GM18498 (cell line): ENCODE data around the gene IGFBP1.
"Not testable (repeated sequence)": the region's sequence is repeated elsewhere in the genome, so short reads cannot be mapped to it uniquely, and the experiment has no call there.

ENCODE experiments used
- ATAC-seq: cut with Tn5 transposase; IDR thresholded peaks from one replicate; pipeline ENCODE4 v1.9.1; 2021; ENCODE audit warnings: mild to moderate bottlenecking, moderate library complexity; ENCODE audit not compliant: unreplicated experiment

The IGFBP1 gene

GRCh38 chr7:45930967-45931366, 42.7 kb downstream of the IGFBP1 start:
- no peak for ATAC-seq

DNA sequence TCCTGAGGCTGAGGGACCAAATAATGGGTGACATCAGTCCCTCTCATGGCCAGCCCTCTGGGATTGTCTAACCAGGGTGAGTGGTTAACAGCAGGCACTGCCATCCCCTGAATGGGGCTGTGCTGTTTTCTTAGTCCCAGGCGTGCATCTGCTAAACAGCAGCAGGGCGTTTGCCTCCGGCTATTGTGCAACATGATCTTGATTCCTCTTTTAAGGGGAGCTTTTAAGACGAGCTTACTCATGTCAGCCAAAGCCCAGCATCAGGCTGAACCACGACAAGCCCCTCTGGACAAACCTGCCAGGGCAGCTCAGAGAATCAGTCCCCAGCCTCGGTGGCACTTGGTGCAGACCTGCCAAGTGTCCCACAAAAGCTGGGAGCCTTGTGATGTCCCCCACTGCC, 49.0 kb downstream of the IGFBP1 start:
- no peak for ATAC-seq

- ATAC-seq, result no peak
These were observed 49.6 kb downstream of the IGFBP1 start for GRCh38 chr7:45937862-45938261.

- no peak for ATAC-seq
These were observed 50.5 kb downstream of the IGFBP1 start for GRCh38 chr7:45938626-45939302.

DNA sequence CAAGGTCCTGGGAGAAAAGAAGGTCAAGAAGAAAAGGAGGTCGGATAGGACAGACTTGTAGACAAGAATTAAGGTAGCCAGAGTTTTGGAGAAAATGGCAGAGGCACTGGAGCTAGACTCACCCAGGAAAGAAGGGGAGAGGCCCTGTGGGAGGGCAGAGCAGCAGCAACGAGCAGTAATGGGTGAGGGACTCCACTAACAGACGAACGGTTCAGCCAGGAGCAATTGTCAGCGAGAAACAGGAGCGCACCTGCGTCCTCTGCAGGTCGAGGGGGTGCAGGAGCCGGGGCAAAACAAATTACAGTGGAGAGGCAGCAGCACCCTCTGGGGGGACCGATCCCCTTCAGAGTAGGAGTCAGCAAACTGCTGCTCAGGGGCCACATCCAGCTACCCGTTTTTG, 51.3 kb downstream of the IGFBP1 start:
- no peak for ATAC-seq

- ATAC-seq, result not testable (repeated sequence)
These were observed 52.0 kb downstream of the IGFBP1 start for GRCh38 chr7:45940237-45940781.

DNA sequence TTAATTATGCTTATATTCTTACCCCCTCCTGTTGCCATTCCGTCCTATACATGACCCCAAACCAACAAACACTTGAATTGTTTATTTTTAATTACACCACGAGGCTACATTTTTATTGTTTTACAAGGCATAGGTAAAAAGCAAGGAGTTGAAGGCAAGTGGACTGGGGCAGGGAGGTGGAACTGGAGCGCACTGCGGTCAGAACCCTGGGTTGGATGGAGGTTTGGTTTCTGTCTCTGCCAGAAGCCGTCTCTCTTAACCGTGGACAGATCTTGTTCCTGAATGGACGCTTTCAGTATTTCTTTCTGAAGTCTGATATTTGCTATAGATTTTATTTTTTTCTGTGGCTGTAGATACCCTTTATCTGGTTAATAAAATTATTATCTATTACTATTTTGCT, 52.7 kb downstream of the IGFBP1 start:
- no peak for ATAC-seq
